Ureter (tissue), 1 donor: ENCODE results near the gene ASF1A. TPM values are rescaled to one million over a fixed set of nuclear protein-coding genes. Genes with fewer than 3 reads are reported as not detected.
"Not testable (repeated sequence)": the region's sequence is repeated elsewhere in the genome, so short reads cannot be mapped to it uniquely, and the experiment has no call there.

Source experiments
- DNase-seq: peaks from one replicate; pipeline ENCODE4 v3.0.0-alpha.2; 2020; ENCODE audit warnings: low spot score
- total RNA-seq: library from RNA; stranded (reverse); gene quantifications from one replicate; pipeline ENCODE4 v1.2.4, GENCODE V29; 2023
- donor health status: DM: yes; HTN: yes; CAD: no.

ASF1A gene
- total RNA-seq, result 24.5 TPM

- DNase-seq, result peak; percentile 98
Observed at GRCh38 chr6:118893807-118894424, at the start of gene ASF1A. Gene ASF1A, plus strand, starts transcription at chr6:118894152. Its CDS starts 262 bp downstream, at chr6:118894414.

GRCh38 chr6:118844915-118845314 is 49.0 kb upstream of the ASF1A start:
- DNase-seq, result no peak

DNA sequence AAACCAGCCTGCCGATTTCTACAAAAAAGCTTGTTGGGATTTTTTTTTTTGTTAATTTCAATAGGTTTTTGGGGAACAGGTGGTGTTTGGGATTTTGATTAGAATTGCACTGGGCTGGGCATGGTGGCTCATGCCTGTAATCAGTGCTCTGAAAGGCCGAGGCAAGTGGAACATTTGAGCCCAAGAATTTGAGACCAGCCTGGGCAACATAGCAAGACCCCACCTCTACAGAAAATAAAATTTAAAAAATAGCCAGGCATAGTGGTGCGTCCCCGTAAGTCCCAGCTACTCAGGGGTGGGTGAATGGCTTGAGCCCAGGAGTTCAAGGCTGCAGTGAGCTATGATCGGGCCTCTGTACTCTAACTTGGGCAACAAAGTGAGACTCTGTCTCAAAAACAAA is 40.5 kb upstream of the ASF1A start:
- no peak for DNase-seq

GRCh38 chr6:118856301-118856700 is 37.7 kb upstream of the ASF1A start:
- no peak for DNase-seq

DNA sequence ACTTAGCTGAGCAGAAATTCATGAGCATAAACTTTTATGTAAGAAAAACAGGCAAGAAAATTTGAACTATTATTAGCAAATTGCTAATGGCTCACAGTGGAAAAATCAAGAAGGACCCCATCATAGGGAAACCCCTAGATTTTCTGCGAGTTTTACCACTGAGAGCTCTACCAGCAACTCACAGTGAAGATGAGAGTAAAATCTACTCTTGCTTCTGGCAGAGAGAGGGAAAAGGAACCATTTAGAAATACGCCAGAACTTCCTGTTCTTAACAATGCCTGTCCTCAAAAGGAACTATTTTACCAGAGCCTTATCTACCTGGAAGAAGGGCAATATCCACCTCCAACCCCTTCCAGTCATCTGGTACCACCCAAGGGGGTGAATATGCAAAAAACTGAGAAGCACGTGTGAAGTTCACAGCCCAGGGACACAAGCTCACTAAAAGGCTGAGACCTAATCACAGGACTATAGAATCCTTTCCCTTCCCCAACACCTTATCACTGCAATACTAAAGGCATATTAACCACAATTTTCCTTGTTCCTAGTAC is 34.4 kb upstream of the ASF1A start:
- DNase-seq, result no peak

GRCh38 chr6:118860363-118860762 is 33.6 kb upstream of the ASF1A start:
- DNase-seq, result no peak

DNA sequence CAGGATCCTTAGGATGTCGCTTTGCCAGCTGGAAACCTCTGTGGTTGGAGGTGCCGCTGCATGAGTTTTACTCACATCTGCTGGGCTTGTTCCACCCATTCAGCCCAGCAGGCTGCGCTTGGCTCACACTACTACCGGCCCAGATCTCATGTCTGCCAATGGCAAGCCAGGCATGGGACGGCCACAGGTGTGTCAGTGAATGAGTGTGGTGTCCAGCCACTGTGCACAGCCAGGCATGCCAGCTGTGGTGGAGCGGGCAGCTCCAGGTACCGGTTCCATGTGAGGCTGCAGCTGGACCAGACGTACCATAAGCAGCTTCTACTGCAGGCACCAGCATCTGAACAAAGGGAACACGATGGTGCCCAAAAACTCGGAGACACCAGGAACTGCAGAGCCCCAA is 33.1 kb upstream of the ASF1A start:
- no peak for DNase-seq

- DNase-seq, result no peak
Observed at GRCh38 chr6:118862443-118862842, 31.5 kb upstream of the ASF1A start.

DNA sequence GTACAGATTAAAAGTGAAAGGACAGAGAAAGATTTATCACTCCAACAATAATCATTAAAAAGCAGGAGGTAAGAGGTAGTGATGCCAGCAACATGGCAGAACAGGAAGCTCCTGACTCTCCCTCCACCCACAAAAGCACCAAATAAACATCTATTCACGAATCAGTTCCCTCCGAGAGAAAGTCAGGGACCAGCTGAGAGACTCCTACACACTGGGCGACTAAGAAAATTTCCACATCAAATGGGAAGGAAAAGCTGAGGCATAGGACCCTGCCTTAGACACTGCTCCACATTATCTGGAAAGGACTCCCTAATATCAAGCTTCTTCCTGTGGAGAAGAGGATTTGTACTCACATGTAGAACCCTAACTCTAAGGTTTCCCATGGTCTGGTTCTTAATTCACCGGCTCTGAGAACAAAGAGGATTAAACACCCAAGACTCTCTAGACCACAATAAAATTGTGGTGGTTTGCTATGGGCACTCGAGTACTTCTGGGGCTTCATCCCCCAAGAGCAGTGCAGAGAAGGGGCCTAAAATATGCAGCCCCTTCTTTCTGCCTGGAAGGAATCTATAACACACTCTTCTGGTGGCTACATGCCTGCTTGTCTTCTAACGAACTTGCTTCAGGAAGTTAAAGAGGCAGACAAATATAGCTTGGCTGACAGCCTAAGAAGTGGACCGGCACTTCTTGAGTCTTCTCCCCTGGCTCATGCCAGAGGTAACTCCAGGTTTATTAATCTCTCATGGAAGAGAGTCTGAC is 29.4 kb upstream of the ASF1A start:
- DNase-seq, result no peak

GRCh38 chr6:118865100-118865391 is 28.9 kb upstream of the ASF1A start:
- no peak for DNase-seq

DNA sequence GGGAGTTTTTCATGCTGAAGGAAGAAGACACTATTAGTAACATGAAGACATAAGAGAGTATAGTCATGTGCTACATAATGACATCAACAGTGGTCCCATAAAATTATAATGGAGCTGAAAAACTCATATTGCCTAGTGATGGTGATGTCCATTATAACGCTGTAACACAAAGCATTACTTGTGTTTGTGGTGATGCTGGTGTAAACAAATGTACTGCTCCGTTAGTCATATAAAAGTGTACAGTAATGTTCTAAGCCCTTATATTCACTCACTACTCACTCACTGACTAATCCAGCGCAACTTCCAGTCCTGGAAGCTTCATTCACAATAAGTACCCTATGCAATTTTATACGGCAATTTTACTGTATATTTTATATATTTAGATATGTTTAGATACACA is 26.8 kb upstream of the ASF1A start:
- DNase-seq, result no peak

DNA sequence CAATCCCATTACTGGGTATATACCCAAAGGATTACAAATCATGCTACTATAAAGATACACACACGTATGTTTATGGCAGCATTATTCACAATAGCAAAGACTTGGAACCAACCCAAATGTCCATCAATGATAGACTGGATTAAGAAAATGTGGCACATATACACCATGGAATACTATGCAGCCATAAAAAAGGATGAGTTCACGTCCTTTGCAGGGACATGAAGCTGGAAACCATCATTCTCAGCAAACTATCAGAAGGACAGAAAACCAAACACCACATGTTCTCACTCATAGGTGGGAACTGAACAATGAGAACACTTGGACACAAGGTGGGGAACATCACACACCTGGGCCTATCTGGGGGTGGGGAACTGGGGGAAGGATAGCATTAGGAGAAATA is 25.1 kb upstream of the ASF1A start:
- DNase-seq, result not testable (repeated sequence)

DNA sequence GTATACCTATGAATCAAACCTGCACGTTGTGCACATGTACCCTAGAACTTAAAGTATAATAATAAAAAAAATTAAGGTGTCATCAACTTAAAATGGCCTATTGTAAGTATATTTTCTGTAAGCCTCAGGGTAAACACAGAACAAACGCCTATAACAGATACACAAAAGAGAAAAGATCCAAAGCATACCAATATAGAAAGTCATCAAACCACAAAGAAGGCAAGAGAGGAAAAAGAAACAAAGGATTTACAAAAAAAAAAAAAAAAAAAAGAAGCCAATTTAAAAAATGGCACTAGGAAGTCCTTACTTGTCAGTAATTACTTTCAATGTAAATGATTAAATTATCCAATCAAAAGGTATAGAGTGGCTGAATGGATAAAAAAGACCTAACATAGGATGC is 24.6 kb upstream of the ASF1A start:
- no peak for DNase-seq

DNA sequence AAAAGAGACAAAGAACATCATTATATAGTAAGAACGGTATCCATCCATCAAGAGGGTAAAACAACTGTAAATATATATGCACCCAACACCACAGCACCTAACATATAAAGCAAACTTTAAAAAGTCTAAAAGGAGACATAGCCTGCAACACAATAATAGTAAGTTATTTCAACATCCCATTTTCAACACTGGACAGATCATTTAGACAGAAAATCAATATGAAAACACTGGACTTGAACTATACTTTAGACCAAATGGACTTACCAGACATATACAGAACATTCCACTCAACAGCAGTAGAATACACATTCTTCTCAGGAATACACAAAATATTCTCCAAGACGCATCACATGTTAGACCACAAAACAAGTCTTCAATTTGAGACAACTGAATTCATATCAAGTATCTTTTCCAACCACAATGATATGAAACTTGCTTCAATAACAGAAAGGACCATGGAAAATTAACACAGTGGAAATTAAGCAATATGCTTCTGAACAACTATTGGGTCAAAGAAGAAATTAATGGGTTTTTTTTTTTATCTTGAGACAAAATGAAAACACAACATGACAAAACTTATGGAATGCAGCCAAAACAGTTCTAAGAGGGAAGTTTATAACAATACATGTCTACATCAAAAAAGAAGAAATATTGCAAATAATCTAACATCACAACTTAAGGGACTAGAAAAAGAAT is 23.9 kb upstream of the ASF1A start:
- DNase-seq, result no peak

DNA sequence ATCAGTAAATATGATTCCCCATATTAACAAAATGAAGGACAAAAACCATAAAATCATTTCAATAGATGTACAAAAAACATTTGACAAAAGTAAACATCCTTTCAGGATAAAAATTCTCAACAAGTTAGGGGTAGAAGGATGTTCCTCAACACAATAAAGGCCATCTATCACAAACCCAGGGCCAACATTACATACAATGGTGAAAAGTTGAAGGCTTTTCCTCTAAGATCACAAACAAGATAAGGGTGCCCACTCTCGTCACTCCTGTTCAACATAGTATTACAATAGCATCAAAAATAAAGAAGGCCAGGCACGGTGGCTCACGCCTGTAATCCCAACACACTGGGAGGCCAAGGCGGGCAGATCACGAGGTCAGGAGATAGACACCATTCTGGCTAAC is 22.6 kb upstream of the ASF1A start:
- no peak for DNase-seq

GRCh38 chr6:118872318-118872717 is 21.6 kb upstream of the ASF1A start:
- DNase-seq, result no peak

DNA sequence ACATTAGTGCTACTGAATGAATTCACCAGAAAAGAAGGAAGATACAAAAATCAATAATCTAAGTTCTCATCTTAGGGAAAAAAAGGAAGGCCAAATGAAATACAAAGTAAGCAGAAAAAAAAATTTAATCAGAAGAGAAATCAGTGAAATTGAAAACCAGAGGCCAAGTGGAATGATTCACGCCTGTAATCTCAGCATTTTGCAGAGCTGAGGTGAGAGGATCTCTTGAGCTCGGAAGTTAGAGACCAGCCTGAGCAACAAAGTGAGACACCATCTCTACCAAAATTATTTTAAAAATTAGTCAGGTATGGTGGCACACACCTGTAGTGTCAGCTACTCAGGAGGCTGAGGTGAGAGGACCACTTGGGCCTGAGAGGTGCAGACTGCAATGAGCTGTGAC is 21.2 kb upstream of the ASF1A start:
- DNase-seq, result no peak

DNA sequence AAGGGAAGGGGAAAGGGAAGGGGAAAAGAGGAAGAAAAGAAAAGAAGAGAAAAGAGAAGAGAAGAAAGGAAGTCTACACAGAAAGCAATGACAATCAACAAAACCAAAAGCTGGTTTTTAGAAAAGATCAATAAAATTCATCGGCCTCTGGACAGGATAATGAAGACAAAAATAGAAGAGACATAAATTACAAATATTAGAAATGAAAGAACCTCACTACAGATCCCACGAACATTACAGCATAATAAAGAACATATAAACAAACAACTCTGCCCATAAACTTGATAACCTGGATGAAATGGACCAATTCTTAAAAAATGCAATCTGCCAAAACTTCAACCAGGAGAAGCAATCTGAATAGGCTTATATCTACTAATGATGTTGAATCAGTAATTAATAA is 20.7 kb upstream of the ASF1A start:
- DNase-seq, result no peak

DNA sequence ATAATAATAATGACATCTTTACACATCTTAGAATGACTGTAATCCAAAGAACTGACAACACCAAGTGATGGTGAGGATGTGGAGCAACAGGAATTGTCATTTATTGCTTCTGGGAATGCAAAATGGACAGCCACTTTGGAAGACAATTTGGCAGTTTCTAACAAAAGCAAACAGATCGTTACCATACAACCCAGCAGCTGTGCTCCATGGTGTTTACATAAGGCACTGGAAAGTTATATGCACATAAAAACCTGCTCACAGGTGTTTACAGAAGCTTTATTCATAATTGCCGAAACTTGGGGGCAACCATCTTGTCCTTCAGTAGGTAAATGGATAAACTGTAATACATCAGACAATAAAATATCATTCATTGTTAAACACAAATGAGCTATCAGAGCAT is 18.3 kb upstream of the ASF1A start:
- no peak for DNase-seq

DNA sequence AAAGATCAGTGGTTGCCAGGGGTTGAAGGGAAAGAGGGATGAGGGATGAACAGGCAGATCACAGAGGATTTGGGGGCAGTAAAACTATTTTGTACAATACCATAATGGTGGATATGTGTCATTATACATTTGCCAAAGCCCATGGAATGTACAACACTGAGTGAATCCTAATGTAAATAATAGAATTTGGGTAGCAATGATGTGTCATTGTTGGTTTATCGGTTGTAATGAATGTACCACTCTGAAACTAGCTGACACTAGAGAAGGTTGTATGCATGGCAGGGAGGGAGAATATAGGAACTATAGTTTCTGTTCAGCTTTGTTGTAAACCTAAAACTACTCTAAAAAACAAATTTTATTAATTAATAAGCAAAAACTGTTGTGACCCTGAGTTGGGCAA is 17.8 kb upstream of the ASF1A start:
- no peak for DNase-seq

GRCh38 chr6:118876814-118877213 is 17.1 kb upstream of the ASF1A start:
- no peak for DNase-seq

- DNase-seq, result no peak
Observed at GRCh38 chr6:118877806-118878205, 16.1 kb upstream of the ASF1A start.
